NCI-H2171 treated with DMSO at 0.1 percent for 48 hours (cell line): ENCODE results near the gene TRMT61A.

ENCODE experiments used
- DNase-seq: peaks from one replicate; lab custom pipeline; 2025; lab: John Stamatoyannopoulos, UW

Gene TRMT61A

GRCh38 chr14:103528587-103529382, at the start of gene TRMT61A:
TRMT61A (plus strand) TSS chr14:103529196; CDS start chr14:103529979, 783 bp downstream.
- peak; percentile 93 for DNase-seq

- DNase-seq = no peak
These were observed 48.4 kb upstream of the TRMT61A start for GRCh38 chr14:103480595-103480994.

DNA sequence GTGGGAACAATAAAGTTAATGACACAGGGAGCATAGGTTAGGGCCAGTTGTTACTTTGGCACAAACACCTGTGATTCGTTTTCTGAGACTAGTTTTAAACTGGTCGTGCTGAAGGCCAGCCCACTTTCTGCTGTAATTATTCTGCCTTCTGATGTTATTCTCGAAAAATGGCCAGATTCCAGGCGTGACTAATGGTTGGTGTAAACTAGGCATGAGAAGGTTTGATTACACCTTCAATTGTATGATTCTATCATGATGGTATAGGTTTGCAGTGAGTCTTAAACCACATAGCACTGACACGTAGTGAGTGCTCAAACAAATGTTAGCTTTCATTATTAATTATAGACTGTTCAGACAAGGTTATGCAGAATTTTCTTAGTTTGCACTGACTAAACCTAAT, 45.4 kb upstream of the TRMT61A start:
- no peak for DNase-seq

DNA sequence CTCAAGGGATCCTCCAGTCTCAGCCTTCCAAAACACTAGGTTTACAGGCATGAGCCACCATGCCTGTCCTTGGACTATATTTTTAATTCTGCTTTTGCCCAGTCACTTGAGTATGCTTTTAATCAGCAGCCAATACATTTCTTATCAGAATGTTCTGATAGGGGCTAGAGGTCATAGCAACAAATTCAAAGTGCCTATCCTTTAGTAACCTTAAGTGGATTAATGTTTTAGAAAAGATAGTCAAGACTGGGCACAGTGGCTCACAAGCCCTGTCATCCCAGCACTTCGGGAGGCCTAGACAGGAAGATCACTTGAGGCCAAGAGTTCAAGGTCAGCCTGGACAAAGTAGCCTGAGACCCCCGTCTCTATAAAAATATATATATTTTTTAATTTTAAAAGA, 43.5 kb upstream of the TRMT61A start:
- DNase-seq = no peak

DNA sequence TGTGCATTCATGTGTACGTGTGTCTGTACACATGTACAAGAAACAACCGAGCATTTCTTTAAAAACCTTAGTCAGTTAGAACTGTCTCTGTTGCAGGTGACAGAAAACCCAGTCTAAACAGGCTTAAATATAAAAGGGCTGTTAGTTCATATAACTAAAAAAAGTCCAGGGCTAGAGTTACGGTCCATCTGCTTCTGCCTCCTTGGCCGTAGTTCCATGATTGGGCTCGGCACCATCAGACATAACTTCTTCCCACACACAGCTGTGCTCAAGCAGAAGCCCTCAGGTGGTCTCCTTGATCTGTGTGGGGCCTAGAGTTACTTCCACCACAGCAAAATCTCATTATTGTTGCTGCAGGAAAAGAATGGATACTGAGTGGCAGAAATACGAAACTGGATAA, 40.9 kb upstream of the TRMT61A start:
- DNase-seq = peak; percentile 76

- peak; percentile 64 for DNase-seq
These were observed 40.0 kb upstream of the TRMT61A start for GRCh38 chr14:103488960-103489359.

DNA sequence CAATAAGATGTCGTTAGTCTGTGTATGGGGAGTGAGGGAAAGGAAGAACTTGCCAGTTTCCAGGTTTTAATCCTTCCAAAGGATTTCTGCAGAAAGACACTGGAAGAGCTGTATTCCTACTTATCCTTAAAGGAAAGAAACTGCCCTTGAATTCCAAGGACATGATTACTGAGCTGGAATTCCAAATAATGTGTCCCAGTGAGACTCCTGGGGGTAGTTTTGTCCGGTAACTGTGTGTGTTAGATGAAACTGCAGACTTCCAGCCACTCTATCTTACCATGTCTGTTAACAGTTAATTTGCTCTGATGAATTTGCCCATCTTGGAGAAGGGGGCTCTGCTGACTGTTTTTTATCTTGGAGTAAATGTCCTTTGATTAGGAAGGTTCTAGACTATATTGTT, 39.4 kb upstream of the TRMT61A start:
- no peak for DNase-seq

DNA sequence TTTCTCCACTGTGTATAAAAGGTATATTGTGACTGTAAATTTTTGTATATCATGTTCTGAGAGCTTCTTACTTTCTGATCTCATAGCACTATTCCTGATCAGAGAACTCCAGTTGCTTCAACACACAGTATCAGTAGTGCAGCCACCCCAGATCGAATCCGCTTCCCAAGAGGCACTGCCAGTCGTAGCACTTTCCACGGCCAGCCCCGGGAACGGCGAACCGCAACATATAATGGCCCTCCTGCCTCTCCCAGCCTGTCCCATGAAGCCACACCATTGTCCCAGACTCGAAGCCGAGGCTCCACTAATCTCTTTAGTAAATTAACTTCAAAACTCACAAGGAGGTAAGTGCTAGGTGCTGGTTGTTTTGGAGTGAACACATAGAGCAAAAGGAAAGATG, 37.3 kb upstream of the TRMT61A start:
- no peak for DNase-seq

GRCh38 chr14:103492156-103492925, 36.7 kb upstream of the TRMT61A start:
- DNase-seq = no peak

GRCh38 chr14:103495854-103496253, 33.1 kb upstream of the TRMT61A start:
- DNase-seq = no peak

GRCh38 chr14:103496776-103497175, 32.2 kb upstream of the TRMT61A start:
- DNase-seq = no peak

DNA sequence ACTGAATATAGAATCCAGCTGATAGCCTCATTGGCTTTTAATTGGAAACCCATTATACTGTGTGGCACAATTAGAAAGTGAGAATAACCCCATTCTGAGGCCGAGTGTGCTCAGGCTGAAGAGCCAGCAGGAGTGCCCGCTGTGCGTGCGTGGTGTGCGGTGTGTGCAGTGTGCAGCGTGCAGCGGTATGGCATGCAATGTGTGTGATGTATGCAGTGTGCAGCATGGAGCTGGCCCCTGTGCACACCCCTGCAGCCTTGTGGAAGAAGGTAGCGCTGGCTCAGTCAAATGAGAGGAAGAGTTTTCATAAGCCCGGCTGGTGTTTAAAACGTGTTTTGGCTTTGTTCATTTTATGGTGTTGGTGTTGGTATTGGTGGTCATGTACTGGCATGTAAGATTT, 29.3 kb upstream of the TRMT61A start:
- DNase-seq = no peak

DNA sequence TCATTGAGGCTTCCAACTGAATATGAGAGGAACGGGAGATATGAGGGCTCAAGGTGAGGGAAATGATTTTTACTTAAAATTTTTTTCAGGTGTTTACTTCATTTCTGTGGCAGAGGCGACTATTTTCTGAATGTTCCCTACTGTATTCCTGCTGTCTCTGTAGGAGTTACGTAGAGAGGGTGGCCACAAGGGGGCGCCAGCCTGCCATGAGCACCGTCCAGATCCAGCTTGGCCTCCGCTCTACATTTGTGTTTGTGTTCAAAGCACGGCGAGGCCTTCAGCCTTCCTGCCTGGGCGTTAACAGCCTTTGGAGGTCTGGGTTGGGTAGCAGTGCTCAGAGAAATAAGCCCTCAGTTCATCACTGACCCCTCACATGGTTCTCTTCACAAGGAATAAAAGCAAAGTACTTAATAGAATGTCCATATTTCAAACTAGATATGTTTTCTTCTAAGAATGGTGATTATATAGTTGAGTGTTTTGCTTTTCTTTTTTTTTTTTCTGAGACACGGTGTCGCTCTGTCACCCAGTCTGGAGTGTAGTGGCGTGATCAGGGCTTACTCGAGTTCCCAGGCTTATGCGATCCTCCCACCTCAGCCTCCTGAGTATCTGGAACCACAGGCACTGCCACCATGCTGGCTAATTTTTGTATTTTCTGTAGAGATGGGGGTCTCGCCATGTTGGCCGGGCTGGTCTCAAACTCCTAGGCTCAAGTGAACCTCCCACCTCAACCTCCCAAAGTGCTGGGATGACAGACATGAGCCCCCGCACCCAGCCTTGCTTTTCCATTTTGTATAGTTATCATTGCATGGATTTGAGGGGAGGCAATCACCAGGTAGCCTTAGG, 28.6 kb upstream of the TRMT61A start:
- DNase-seq = peak; percentile 84

DNA sequence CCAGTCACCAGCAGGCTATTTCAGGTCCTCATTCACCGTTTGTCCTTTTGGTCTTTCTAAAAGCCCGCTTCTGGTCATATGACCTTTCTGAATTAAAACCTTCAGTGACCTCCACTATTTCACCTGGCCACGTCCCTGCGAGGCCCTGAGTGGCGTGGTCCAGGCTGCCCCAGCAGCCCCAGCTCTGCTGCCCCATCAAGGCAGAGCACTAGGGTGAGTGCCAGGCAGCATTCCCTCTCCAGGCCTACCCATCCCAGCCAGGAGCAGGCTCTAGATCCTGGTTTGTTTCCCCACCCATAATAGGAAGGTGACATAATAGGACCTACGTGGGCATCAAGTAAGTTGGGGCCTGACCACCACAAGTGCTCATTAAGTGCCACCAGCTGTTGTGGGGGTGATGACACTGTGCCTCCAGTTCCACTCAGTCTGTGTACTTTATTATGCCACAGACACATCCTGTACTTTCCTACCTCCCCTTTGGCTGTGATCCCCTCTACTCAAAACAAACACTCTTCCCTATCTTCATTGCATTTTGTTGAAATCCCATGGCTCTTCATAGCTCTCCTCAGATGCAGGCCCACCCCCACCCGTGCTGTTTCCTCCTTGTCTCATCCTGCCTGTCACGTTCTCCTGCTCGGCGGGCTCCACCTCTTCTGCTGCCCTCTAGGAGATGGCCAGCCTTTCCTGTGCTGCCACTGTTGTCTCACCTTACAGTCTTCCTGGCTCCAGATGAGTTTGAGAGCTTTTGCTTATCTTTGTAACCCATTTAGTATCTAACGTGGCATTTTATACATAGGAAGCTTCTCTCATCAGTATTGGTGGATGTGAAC, 27.7 kb upstream of the TRMT61A start:
- DNase-seq = no peak

- no peak for DNase-seq
These were observed 26.9 kb upstream of the TRMT61A start for GRCh38 chr14:103501921-103502669.

DNA sequence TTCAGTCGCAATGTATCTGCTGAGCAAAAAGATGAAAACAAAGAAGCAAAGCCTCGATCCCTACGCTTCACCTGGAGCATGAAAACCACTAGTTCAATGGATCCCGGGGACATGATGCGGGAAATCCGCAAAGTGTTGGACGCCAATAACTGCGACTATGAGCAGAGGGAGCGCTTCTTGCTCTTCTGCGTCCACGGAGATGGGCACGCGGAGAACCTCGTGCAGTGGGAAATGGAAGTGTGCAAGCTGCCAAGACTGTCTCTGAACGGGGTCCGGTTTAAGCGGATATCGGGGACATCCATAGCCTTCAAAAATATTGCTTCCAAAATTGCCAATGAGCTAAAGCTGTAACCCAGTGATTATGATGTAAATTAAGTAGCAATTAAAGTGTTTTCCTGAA, 26.1 kb upstream of the TRMT61A start:
- DNase-seq = no peak

- no peak for DNase-seq
These were observed 25.7 kb upstream of the TRMT61A start for GRCh38 chr14:103503296-103503695.

- no peak for DNase-seq
These were observed 23.9 kb upstream of the TRMT61A start for GRCh38 chr14:103504991-103505565.

GRCh38 chr14:103507751-103508150, 21.2 kb upstream of the TRMT61A start:
- no peak for DNase-seq

- no peak for DNase-seq
These were observed 20.3 kb upstream of the TRMT61A start for GRCh38 chr14:103508521-103509329.
